Liver (tissue), 9 donors: ENCODE data around the gene ECHS1. TPM values are rescaled to one million over a fixed set of nuclear protein-coding genes. Genes with fewer than 3 reads are reported as not detected.

ENCODE experiments used
- DNase-seq: peaks from one replicate; pipeline ENCODE4 v3.0.0-alpha.2; 2017; ENCODE audit warnings: low spot score
- H3K27ac ChIP-seq, 2 donors: one replicate each; pipeline ENCODE4 v1.7.0; 2013; ENCODE audit warnings: inconsistent platforms in 2 of 2, low read length in 2 of 2, control low read depth in 1 of 2, low read depth in 1 of 2, mild to moderate bottlenecking in 1 of 2
- H3K27me3 ChIP-seq, 4 donors: one replicate each; pipeline versions ENCODE4 v1.6.1 to v1.7.0; 2013; ENCODE audit warnings: low read length in 3 of 4, inconsistent platforms in 1 of 4, mild to moderate bottlenecking in 1 of 4, moderate library complexity in 1 of 4; ENCODE audit not compliant: control insufficient read depth in 4 of 4, insufficient read depth in 4 of 4
- H3K36me3 ChIP-seq, 4 donors: one replicate each; pipeline versions ENCODE4 v1.6.1 to v1.7.0; 2013; ENCODE audit warnings: low read length in 3 of 4, mild to moderate bottlenecking in 3 of 4, low read depth in 1 of 4, moderate library complexity in 1 of 4; ENCODE audit not compliant: control insufficient read depth in 4 of 4, insufficient read depth in 3 of 4
- H3K4me1 ChIP-seq, 4 donors: one replicate each; pipeline versions ENCODE4 v1.6.1 to v1.7.0; 2013; ENCODE audit warnings: low read length in 3 of 4, mild to moderate bottlenecking in 3 of 4, moderate library complexity in 1 of 4; ENCODE audit not compliant: control insufficient read depth in 4 of 4, insufficient read depth in 4 of 4
- H3K4me3 ChIP-seq, 3 donors: one replicate each; pipeline versions ENCODE4 v1.6.1 to v1.7.0; 2013; ENCODE audit warnings: low read length in 3 of 3, control low read depth in 1 of 3, low read depth in 1 of 3, mild to moderate bottlenecking in 1 of 3
- H3K9ac ChIP-seq, 2 donors: one replicate each; pipeline ENCODE4 v1.7.0; 2013; ENCODE audit warnings: low read length in 2 of 2, mild to moderate bottlenecking in 2 of 2, moderate library complexity in 2 of 2, control low read depth in 1 of 2, low read depth in 1 of 2
- H3K9me3 ChIP-seq, 4 donors: one replicate each; pipeline versions ENCODE4 v1.6.1 to v1.7.0; 2013; ENCODE audit warnings: low read length in 3 of 4; ENCODE audit not compliant: control insufficient read depth in 4 of 4
- ATF3 ChIP-seq: IDR thresholded peaks from 2 replicates; pipeline ENCODE4 v1.6.1; 2016; ENCODE audit warnings: antibody characterized with exemption
- CTCF ChIP-seq: fragments of 150-350 bp; IDR thresholded peaks from 2 replicates; pipeline ENCODE4 v1.5.1; 2017; ENCODE audit warnings: improper control_type of control experiment, low read depth, low read length; ENCODE audit not compliant: missing input control
- EGR1 ChIP-seq, 2 donors: IDR thresholded peaks; 2 replicates each; pipeline ENCODE4 v1.6.1; 2016 to 2018; ENCODE audit warnings: antibody characterized with exemption in 2 of 2, low read depth in 2 of 2
- FOXA1 ChIP-seq: IDR thresholded peaks from 2 replicates; pipeline ENCODE4 v1.6.1; 2016; ENCODE audit warnings: antibody characterized with exemption
- FOXA2 ChIP-seq: IDR thresholded peaks from 2 replicates; pipeline ENCODE4 v1.6.1; 2016; ENCODE audit warnings: antibody characterized with exemption
- GABPA ChIP-seq, 2 donors: IDR thresholded peaks in 1 of 2; conservative IDR thresholded peaks in 1 of 2; 2 replicates each; pipeline ENCODE4 v1.6.1; 2016; ENCODE audit warnings: antibody characterized with exemption in 2 of 2, mild to moderate bottlenecking in 1 of 2, moderate library complexity in 1 of 2
- HNF4A ChIP-seq, 2 donors: conservative IDR thresholded peaks; 2 replicates each; pipeline ENCODE4 v1.6.1; 2016; ENCODE audit warnings: antibody characterized with exemption in 2 of 2, mild to moderate bottlenecking in 2 of 2
- HNF4G ChIP-seq: IDR thresholded peaks from 2 replicates; pipeline ENCODE4 v1.6.1; 2016; ENCODE audit warnings: antibody characterized with exemption
- JUND ChIP-seq, 2 donors: IDR thresholded peaks; 2 replicates each; pipeline ENCODE4 v1.6.1; 2016; ENCODE audit warnings: antibody characterized with exemption in 2 of 2
- MAX ChIP-seq: IDR thresholded peaks from 2 replicates; pipeline ENCODE4 v1.6.1; 2016; ENCODE audit warnings: antibody characterized with exemption
- NR2F2 ChIP-seq: IDR thresholded peaks from 2 replicates; pipeline ENCODE4 v1.6.1; 2016; ENCODE audit warnings: antibody characterized with exemption
- RAD21 ChIP-seq, 2 donors: IDR thresholded peaks; 2 replicates each; pipeline ENCODE4 v1.6.1; 2016; ENCODE audit warnings: antibody characterized with exemption in 2 of 2, mild to moderate bottlenecking in 2 of 2
- REST ChIP-seq: IDR thresholded peaks from 2 replicates; pipeline ENCODE4 v1.6.1; 2016; ENCODE audit warnings: antibody characterized with exemption, mild to moderate bottlenecking
- RXRA ChIP-seq, 2 donors: IDR thresholded peaks; 2 replicates each; pipeline ENCODE4 v1.6.1; 2017 to 2018; ENCODE audit warnings: antibody characterized with exemption in 2 of 2, mild to moderate bottlenecking in 1 of 2
- SP1 ChIP-seq: IDR thresholded peaks from 2 replicates; pipeline ENCODE4 v1.6.1; 2018; ENCODE audit warnings: antibody characterized with exemption, mild to moderate bottlenecking
- TAF1 ChIP-seq: conservative IDR thresholded peaks from 2 replicates; pipeline ENCODE4 v1.6.1; 2016; ENCODE audit warnings: antibody characterized with exemption, mild to moderate bottlenecking
- YY1 ChIP-seq: IDR thresholded peaks from 2 replicates; pipeline ENCODE4 v1.6.1; 2016; ENCODE audit warnings: antibody characterized with exemption, mild to moderate bottlenecking
- ZBTB33 ChIP-seq: IDR thresholded peaks from 2 replicates; pipeline ENCODE4 v1.6.1; 2016; ENCODE audit warnings: antibody characterized with exemption
- WGBS: extraction: QIAGEN DNeasy Blood & Tissue Kit; methylation state at CpG from one replicate; pipeline ENCODE4 v1.1.7; 2013; 5-methylcytosine and 5-hydroxymethylcytosine counted together
- polyA plus RNA-seq, 2 donors: library from polyadenylated mRNA; stranded (reverse) in 1 of 2; unstranded in 1 of 2; fragments of 200-250 nt in 1 of 2; fragments of >200 nt in 1 of 2; fragmentation: Nextera tagmentation in 1 of 2; extraction: Ambion mirVana in 1 of 2; gene quantifications; one replicate each; pipeline versions ENCODE4 v1.2.1 to v1.2.3, GENCODE V29; 2013 to 2015
- total RNA-seq, 2 donors: library from RNA; depleted of rRNA; stranded (reverse); fragments of >200 nt; gene quantifications; one replicate each; pipeline ENCODE4 v1.2.3, GENCODE V29; 2014
- donor health status: healthy.
- donor health status: healthy.
- donor health status: healthy.
- donor health status: healthy.
- donor health status: healthy.

The ECHS1 gene
- total and polyA plus RNA-seq, 4 donors = 41.5 to 849 (median 354) TPM

- H3K27me3 ChIP-seq = peaks cover 0 to 17% (median 8%) of the 10 kb centered on the region in 4 donors
- peaks cover 2 to 22% (median 8%) of the 10 kb centered on the region in 4 donors for H3K4me1 ChIP-seq
- no peak for TF ChIP-seq JUND (IDR thresholded peaks at IDR 0.05)
- no peak for TF ChIP-seq HNF4G
- no peak for TF ChIP-seq MAX
- no peak for TF ChIP-seq CTCF
- no peak for TF ChIP-seq ATF3
- TF ChIP-seq FOXA2 = no peak
- no peak overlapping the region for H3K27ac ChIP-seq
- 33% methylated on average over 9 of the region's 9 CpGs for WGBS
- no peaks in the 10 kb centered on the region for H3K9me3 ChIP-seq
- DNase-seq = no peak
- no peak overlapping the region for H3K9ac ChIP-seq
- H3K36me3 ChIP-seq = no peaks in the 10 kb centered on the region
- no peak overlapping the region for H3K4me3 ChIP-seq
Measured at GRCh38 chr10:133326223-133326551, 47.0 kb downstream of the ECHS1 start.

GRCh38 chr10:133325440-133326222 is 47.5 kb downstream of the ECHS1 start:
- no peaks in the 10 kb centered on the region for H3K9me3 ChIP-seq
- H3K27me3 ChIP-seq = peaks cover 0 to 17% (median 8%) of the 10 kb centered on the region in 4 donors
- H3K27ac ChIP-seq = no peak overlapping the region
- no peak for DNase-seq
- peak overlapping the region in 1 of 3 donors; percentile 46 for H3K4me3 ChIP-seq
- H3K36me3 ChIP-seq = no peaks in the 10 kb centered on the region
- TF ChIP-seq HNF4G (no peak), JUND (IDR thresholded peaks at IDR 0.05) (no peak)
- no peak overlapping the region for H3K9ac ChIP-seq
- peaks cover 2 to 22% (median 8%) of the 10 kb centered on the region in 4 donors for H3K4me1 ChIP-seq
- WGBS = 3% methylated on average over 91 of the region's 91 CpGs

GRCh38 chr10:133324857-133325260 is 48.3 kb downstream of the ECHS1 start:
- Histone ChIP-seq H3K9ac (no peak overlapping the region), H3K4me3 (peak overlapping the region in 1 of 3 donors; percentile 46), H3K4me1 (peaks cover 2 to 20% (median 7%) of the 10 kb centered on the region in 4 donors), H3K27ac (no peak overlapping the region), H3K27me3 (peaks cover 0 to 17% (median 8%) of the 10 kb centered on the region in 4 donors), H3K36me3 (no peaks in the 10 kb centered on the region), H3K9me3 (no peaks in the 10 kb centered on the region)
- no peak for TF ChIP-seq FOXA1
- TF ChIP-seq GABPA (IDR thresholded peaks at IDR 0.05 in 1 of 2, conservative IDR thresholded peaks at IDR 0.05 in 1 of 2) = no peak
- TF ChIP-seq RXRA (IDR thresholded peaks at IDR 0.05) = no peak
- TF ChIP-seq HNF4G = no peak
- no peak for TF ChIP-seq NR2F2
- no peak for TF ChIP-seq RAD21 (IDR thresholded peaks at IDR 0.05)
- no peak for TF ChIP-seq HNF4A (conservative IDR thresholded peaks at IDR 0.05)
- no peak for TF ChIP-seq YY1
- no peak for TF ChIP-seq ATF3
- TF ChIP-seq TAF1 = no peak
- TF ChIP-seq EGR1 (IDR thresholded peaks at IDR 0.05; ENCODE audit: low read depth in 2 of 2) = no peak
- no peak for TF ChIP-seq ZBTB33
- no peak for TF ChIP-seq SP1
- no peak for TF ChIP-seq JUND (IDR thresholded peaks at IDR 0.05)
- no peak for TF ChIP-seq REST
- 29% methylated on average over 20 of the region's 20 CpGs for WGBS
- DNase-seq = no peak
